T47D (cell line): ENCODE results near the gene ARHGAP31.

Source experiments
- DNase-seq, 2 experiments: peaks; one replicate each; pipeline versions ENCODE4 v3.0.0 to v3.0.0-alpha.2; 2011 to 2012; ENCODE audit warnings: low read depth in 1 of 2, low spot score in 1 of 2
- JUND ChIP-seq: IDR thresholded peaks from 2 replicates; pipeline ENCODE4 v1.6.1; 2012; ENCODE audit warnings: low read depth
- in situ Hi-C: cut with HindIII; loops from 2 replicates; pipeline ENCODE4 v1.10.0; 2016; ENCODE audit warnings: low sequenced_read_pairs, low pct_unique_long_range_greater_than_20kb

The ARHGAP31 gene

DNA sequence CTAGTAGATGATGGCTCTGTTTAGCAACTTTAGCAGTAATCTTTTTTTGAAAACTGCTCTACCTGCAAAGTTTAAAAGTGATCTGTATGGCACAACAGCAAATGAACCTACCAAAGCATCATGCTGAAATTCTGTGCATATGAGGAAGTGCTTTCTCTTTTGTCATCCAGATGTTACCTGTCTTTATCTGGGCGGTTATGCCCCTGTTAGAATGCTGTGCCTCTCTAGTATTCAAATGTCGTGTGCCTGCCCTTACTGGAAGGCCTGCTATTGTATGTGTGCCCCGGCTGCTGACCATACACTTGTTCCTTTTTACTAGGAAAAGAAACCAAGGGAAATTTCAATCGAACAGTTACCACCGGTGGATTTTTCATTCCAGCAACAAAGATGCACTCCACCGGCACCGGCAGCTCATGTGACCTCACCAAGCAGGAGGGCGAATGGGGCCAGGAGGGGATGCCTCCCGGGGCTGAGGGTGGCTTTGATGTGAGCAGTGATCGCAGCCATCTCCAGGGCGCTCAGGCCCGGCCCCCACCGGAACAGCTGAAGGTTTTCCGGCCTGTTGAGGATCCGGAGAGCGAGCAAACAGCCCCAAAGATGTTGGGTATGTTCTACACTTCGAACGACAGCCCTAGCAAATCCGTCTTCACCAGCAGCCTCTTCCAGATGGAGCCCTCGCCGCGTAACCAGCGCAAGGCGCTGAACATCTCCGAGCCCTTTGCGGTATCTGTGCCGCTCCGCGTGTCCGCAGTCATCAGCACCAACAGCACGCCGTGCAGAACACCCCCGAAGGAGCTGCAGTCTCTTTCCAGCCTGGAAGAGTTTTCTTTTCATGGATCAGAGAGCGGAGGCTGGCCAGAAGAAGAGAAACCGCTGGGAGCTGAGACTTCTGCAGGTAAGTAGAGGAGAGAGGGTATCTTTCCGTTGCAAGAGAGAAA lies 107.6 kb downstream of the ARHGAP31 start:
- no peak for DNase-seq
- no peak for TF ChIP-seq JUND
- in situ Hi-C loops: no loop called here

DNA sequence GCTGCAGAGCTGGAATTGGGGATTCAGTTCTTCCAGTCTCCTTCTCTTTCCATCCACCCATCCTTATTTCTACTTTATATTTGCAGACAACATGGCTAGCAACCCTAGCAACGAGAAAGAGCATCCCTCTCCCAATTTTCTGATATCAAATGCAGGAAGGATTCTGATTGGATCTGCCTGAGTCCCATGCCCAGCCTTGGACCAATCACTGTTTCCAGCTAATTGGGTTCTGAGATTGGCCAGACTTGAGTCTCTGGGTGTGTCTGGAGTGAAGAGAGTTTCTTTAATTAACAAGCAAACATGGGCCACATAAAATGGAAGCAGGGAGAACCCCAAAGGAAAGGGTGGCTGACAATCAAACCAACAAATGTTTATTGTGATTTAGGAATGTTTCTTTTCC lies 108.6 kb downstream of the ARHGAP31 start:
- no peak for DNase-seq
- in situ Hi-C loops: no loop called here
- TF ChIP-seq JUND: no peak

DNA sequence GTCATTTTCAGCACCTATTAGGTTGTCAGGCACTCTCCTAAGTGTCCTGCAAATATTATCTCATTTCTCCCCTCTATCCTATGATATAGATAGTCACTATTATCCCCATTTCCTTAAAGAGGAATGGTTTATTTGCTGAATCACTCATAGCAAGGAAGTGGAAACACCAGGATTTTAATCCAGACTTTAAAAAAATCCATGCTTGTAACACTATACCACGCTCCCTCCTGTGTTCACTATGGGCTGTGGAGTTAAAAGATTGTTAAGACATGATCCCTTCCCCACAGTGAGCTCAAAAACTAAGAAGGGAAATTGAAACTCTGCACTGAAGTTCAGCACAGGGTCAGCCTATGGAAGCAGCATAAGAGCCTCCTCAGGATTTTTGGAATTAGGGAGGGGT lies 109.0 kb downstream of the ARHGAP31 start:
- in situ Hi-C loops: no loop called here
- no peak for TF ChIP-seq JUND
- no peak for DNase-seq

DNA sequence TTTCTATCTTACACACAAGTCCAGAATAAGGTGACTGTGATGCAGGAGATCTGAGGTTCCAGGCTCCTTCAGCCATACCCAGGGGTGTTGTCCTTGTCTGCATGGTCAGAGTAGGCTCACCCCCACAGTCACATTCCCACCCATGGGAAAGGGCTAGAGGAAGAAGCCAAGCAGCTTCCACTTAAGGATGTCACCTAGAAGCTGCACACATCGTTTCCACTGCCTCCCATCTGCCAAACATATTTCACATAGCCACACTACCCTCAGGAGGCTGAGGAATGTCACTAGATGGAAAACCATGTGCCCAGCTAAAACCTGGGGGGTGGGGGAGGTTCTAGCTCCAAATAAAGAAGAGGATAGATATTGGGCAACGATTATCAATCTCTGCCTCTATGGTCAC lies 111.1 kb downstream of the ARHGAP31 start:
- in situ Hi-C loops: no loop called here
- no peak for DNase-seq
- no peak for TF ChIP-seq JUND

DNA sequence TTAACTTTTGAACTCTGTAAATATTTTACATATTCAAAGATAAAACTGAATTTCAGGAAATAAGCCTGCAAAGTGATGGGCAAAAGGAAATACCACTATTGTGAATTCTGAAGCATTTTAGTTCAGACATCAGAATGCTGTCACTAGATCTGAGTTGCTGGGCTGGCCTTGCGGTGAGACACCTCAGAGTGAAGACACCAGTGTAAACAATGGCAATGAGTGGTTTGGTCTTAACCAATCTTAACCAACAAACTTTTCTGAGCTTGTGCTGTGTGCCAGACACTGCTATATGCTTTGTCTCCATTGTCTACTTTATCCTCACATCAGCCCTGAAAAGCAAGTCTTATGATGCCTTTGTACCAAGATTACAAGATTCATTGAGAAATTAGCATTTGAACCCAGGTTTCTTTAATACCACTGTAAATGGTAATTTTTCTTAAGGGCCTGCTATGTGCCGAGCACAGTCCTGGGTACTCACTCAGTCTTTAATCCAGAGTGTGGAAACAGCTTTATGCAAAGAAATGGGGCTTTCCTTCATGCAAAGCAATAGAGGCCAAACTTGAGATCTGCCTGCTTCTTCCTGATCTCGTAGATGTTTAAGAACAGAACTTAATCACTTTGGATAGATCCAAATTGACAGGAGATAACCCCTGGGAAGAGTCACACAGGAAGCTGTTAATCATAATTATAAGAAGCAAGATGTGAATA lies 114.2 kb downstream of the ARHGAP31 start:
- TF ChIP-seq JUND: no peak
- in situ Hi-C loops: no loop called here
- no peak for DNase-seq

DNA sequence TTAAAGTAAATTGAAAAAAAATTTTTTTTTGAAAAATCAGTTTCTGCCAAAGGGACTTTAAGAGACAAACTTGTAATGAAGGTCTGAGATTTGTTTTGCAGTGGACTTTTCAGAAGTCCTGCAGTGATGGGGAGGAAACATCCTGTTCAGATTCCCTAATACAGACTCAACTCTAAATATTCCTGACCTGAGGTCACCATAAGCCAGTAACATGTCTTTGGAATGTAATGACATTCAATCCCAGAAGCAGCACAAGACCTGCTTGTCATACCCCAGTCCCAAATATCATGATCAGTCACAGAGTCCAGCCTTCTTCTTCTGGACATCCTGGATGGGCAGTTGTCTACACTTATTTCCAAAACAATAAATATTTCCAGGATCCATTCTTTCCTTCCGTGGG lies 115.7 kb downstream of the ARHGAP31 start:
- in situ Hi-C loops: no loop called here
- no peak for TF ChIP-seq JUND
- DNase-seq: no peak

DNA sequence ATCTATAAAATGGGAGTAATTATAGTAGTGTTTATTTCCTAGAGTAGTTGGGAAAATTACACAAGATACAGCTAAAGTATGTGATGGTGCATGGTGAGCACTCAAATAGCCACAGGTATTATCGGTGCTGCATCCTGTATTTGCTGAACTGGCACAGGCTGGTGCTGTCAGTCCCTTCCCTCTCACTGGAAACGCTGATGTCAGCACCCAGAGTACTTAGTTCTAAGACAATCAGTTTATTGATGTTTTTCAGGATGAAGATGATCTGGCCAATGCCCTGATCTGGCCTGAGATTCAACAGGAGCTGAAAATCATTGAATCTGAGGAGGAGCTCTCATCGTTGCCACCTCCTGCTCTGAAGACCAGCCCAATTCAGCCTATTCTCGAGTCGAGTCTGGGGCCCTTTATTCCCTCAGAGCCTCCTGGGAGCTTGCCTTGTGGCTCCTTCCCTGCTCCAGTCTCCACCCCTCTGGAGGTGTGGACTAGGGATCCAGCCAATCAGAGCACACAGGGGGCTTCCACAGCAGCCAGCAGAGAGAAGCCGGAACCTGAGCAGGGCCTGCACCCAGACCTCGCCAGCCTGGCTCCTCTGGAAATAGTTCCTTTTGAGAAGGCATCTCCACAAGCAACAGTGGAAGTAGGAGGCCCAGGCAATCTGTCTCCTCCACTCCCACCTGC lies 119.6 kb downstream of the ARHGAP31 start:
- in situ Hi-C loops: no loop called here

DNA sequence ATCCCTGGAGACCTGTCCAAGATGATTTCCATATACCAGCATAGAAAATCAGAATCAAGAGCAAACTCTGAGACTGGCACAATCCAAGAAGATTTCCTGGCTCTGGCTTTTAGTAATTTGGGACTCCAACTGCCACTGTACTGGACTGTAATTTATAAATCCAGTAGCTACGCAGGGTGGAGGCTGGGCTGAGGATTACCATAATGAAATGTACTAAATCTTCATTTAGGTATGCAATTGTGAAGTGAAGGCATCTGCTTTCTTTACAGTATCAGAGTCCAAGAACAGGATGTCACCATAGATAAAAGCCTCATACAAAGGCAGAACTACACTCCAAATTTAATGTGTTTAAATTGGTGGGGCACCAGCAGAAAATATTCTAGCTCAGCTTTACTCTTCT lies 122.7 kb downstream of the ARHGAP31 start:
- DNase-seq: no peak
- in situ Hi-C loops: no loop called here
- no peak for TF ChIP-seq JUND

More for the DNA sequence above, 119.6 kb downstream of the ARHGAP31 start:
- no peak for TF ChIP-seq JUND
- DNase-seq: no peak

DNA sequence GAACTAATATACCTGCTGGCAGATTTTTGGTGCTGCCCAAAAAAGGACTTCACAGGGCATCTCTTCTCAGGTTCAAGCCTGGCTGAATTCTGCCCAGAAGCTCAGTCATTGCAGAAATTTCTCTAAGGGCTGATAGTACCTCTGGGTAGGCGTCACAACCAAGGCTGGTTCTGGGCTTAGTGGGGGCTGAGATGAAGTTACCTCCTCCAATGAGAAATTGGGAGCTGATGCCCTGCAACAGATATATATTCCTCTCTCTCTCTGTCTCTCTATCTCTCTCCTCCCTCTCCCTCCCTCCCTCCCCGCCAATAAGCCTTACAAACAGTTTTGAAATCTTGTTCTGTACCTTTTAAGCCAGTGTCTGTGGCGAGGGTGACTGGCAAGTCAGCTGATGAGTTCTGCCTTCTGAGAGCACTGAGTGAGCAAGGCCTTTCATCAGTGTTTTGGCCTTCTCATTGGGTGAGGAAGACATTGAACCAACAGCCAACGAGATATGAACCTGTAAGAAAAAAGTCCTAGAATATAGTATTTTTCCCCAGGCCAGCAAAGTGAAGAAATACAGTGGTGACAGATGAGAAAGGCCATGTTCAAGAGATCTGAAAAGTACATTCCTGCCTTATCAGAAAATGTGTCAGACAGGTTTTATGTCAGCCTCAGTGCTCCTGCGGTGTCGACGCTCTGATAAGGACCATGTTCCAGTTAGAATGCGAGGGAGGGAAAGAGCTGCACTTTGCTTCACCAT lies 123.8 kb downstream of the ARHGAP31 start:
- in situ Hi-C loops: no loop called here
- no peak for DNase-seq
- no peak for TF ChIP-seq JUND

DNA sequence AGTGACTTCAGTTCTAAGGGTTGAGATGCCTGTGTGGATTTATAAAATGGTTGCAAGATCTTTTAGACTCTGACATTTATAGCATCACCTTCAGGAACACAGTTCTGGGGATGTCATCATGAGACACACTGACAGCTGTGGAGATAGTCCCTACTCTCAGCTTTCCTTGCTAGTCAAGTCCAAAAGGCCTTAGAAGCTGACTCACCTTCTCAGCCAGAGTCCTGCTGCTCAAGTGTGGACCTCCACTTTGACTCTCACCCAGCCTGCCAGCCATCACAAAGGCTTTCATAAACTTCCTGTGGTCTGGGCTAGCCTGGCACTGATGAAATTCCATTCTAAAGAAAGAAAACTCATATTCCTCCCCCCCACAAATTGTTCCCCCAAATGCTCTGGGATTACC lies 124.5 kb downstream of the ARHGAP31 start:
- no peak for DNase-seq
- in situ Hi-C loops: no loop called here
- TF ChIP-seq JUND: no peak

DNA sequence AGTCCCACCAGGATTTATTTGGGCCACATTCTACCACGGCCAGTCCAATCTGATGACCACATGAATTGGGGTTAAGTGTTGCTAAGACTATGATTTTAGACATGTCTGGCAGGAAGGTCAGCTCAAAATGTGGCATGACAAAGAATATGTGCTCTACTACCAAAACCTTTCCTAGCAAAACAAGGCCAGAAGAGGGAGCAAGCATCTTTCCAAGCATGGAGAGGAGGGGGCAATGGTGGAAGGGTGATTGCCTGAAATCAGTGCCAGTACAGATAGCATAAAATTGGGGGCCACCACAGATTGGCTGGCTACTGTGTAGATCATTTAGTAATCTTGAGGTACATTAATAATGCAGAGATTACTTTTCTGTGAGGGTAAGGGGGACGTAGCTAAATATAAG lies 126.0 kb downstream of the ARHGAP31 start:
- in situ Hi-C loops: no loop called here
- no peak for TF ChIP-seq JUND
- DNase-seq: no peak

DNA sequence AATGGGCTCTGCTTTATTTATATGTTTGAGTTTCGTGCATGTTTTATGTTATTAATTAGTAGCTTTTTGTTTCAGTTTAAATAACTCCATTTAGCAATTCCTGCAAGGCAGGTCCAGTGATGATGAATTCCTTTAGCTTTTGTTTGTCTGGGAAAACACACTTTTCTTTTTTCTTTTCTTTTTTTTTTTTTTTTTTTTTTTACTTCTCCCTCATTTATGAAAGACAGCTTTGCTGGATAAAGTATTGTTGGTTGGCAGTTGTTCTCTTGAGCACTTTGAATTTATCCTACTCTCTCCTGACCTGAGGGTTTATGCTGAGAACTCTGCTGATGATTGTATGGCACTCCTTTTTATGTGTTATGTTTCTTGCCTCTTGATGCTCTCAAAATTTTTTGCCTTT lies 133.5 kb downstream of the ARHGAP31 start:
- in situ Hi-C loops: no loop called here

More for the DNA sequence above, 133.5 kb downstream of the ARHGAP31 start:
- TF ChIP-seq JUND: no peak
- no peak for DNase-seq
